GM12891 (cell line): Measurements from ENCODE around the gene ITGB6.

Experiments
- DNase-seq: peaks from one replicate; pipeline ENCODE4 v3.0.0; 2011; ENCODE audit warnings: low spot score; ENCODE audit not compliant: insufficient read length
- FAIRE-seq: peaks from 2 replicates; lab custom pipeline; 2011; peaks lifted over from hg19 to GRCh38; lab: Jason Lieb, UNC
- PAX5 ChIP-seq: IDR thresholded peaks from 2 replicates; pipeline ENCODE4 v1.6.1; 2011; ENCODE audit warnings: low read length, moderate library complexity, mild to moderate bottlenecking; ENCODE audit not compliant: insufficient read depth, severe bottlenecking
- POLR2A ChIP-seq: IDR thresholded peaks from 2 replicates; pipeline ENCODE4 v1.6.1; 2011; ENCODE audit warnings: low read depth, low read length, control low read depth
- POLR2AphosphoS5 ChIP-seq: IDR thresholded peaks from 2 replicates; pipeline ENCODE4 v1.6.1; 2011; ENCODE audit warnings: low read depth, low read length, control low read depth
- POU2F2 ChIP-seq: IDR thresholded peaks from 2 replicates; pipeline ENCODE4 v1.6.1; 2011; ENCODE audit warnings: low read depth, mild to moderate bottlenecking, control low read depth, low read length, moderate library complexity
- SPI1 ChIP-seq: IDR thresholded peaks from 2 replicates; pipeline ENCODE4 v1.6.1; 2011; ENCODE audit warnings: low read depth, low read length, control low read depth
- TAF1 ChIP-seq: IDR thresholded peaks from 2 replicates; pipeline ENCODE4 v1.6.1; 2011; ENCODE audit warnings: low read depth, low read length, control low read depth

The ITGB6 gene

GRCh38 chr2:160221391-160222276 is 21.6 kb upstream of the ITGB6 start:
- TF ChIP-seq TAF1 (no peak), POLR2A (no peak), PAX5 (no peak), POU2F2 (no peak), SPI1 (no peak), POLR2AphosphoS5 (no peak)
- FAIRE-seq (no peak), DNase-seq (no peak)

GRCh38 chr2:160220545-160221009 is 20.5 kb upstream of the ITGB6 start:
- DNase-seq (no peak), FAIRE-seq (no peak)
- TF ChIP-seq POLR2A (no peak), POLR2AphosphoS5 (no peak), POU2F2 (no peak), SPI1 (no peak), TAF1 (no peak)

- TF ChIP-seq POLR2A (no peak), POU2F2 (no peak), SPI1 (no peak), TAF1 (no peak), POLR2AphosphoS5 (no peak)
- no peak for FAIRE-seq
- no peak for DNase-seq
These were observed 20.0 kb upstream of the ITGB6 start for GRCh38 chr2:160220026-160220425.

- no peak for DNase-seq
- no peak for FAIRE-seq
- TF ChIP-seq TAF1 (no peak), POU2F2 (no peak), PAX5 (no peak), POLR2AphosphoS5 (no peak), POLR2A (no peak), SPI1 (no peak)
These were observed 14.7 kb upstream of the ITGB6 start for GRCh38 chr2:160214461-160215445.

GRCh38 chr2:160213511-160213910 is 13.4 kb upstream of the ITGB6 start:
- DNase-seq (no peak), FAIRE-seq (no peak)
- TF ChIP-seq POLR2AphosphoS5 (no peak), POLR2A (no peak), TAF1 (no peak)

- FAIRE-seq = peak; percentile 78
- no peak for TF ChIP-seq POLR2AphosphoS5
- TF ChIP-seq POU2F2 = no peak
- TF ChIP-seq TAF1 = no peak
- no peak for TF ChIP-seq PAX5
- no peak for TF ChIP-seq SPI1
- no peak for TF ChIP-seq POLR2A
- peak; percentile 55 for DNase-seq
These were observed 10.6 kb upstream of the ITGB6 start for GRCh38 chr2:160210599-160211138.

GRCh38 chr2:160209516-160209856 is 9.4 kb upstream of the ITGB6 start:
- TF ChIP-seq POU2F2 (no peak), PAX5 (no peak), TAF1 (no peak), POLR2AphosphoS5 (no peak), POLR2A (no peak), SPI1 (no peak)

GRCh38 chr2:160208655-160209515 is 8.8 kb upstream of the ITGB6 start:
- TF ChIP-seq POU2F2 (no peak), SPI1 (peak; percentile 48), POLR2AphosphoS5 (no peak)
- no peak for DNase-seq
- no peak for FAIRE-seq

More at GRCh38 chr2:160209516-160209856, 9.4 kb upstream of the ITGB6 start:
- DNase-seq (no peak), FAIRE-seq (no peak)
